NOMO-1 treated with DMSO at 0.1 percent for 48 hours (cell line): ENCODE measurements around the gene RRAD.
A peak's percentile ranks its signal among the peaks of the same experiment; 100 is the strongest.

Experiments used
- DNase-seq: peaks from one replicate; lab custom pipeline; 2025; ENCODE audit not compliant: unreplicated experiment; lab: John Stamatoyannopoulos, UW

RRAD gene

DNA sequence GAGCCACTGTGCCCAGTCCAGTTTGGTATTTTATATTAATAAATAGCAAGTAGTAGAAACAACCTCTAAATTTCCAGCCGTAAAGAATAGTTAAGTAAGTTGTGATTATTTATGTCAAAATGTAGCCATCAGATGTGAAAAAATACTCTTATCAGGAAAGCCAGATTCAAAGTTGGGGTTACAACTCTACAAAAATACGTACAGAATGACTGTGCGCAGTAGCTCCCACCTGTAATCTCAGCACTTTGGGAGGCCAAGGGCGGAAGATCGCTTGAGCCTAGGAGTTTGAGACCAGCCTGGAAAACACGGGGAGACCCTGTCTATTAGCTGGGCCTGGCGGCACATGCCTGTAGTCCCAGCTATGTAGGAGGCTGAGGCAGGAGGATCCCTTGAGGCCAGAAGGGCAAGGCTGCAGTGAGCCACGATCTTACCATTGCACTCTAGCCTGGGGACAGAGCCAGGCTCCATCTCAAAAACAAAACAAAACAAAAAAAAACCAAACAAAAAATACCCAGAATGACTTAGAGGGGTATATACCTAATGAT, 43.3 kb downstream of the RRAD start:
- DNase-seq, result no peak

DNA sequence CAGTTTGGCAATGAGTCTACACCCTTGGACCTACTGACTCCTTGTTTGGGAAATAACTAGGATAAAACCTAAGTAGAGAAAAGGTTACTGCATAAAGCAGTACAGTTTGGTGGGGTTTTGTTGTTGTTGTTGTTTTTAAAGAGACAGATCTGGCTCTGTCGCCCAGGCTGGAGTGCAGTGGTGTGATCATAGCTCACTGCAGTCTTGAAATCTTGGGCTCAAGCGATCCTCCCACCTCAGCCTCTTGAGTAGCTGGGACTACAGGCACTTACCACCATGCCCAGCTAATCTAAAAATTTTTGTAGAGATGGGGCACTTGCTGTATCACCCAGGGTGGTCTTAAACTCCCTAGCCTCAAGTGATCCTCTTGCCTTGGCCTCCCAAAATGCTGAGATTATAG, 43.8 kb downstream of the RRAD start:
- no peak for DNase-seq

DNA sequence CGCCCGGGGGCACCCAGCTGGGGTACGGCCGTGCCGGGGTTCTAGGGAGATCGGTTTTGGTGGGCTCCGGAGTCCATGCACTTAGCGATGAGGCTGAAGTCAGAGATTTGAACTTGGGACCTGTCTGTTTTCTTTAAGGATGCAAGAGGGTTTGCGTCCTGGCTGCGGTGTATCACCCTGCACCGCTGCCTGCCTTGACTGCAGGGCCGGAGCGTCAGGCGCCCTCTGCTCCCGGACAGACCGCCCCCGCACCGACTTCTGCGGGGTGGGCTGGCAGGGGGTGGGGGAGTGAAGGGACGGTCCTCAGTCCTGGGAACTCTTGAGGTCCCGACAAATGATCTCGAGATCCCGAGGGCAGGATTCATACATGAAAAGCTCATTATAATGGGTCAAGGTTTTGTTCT, 44.3 kb downstream of the RRAD start:
- DNase-seq, result no peak

DNA sequence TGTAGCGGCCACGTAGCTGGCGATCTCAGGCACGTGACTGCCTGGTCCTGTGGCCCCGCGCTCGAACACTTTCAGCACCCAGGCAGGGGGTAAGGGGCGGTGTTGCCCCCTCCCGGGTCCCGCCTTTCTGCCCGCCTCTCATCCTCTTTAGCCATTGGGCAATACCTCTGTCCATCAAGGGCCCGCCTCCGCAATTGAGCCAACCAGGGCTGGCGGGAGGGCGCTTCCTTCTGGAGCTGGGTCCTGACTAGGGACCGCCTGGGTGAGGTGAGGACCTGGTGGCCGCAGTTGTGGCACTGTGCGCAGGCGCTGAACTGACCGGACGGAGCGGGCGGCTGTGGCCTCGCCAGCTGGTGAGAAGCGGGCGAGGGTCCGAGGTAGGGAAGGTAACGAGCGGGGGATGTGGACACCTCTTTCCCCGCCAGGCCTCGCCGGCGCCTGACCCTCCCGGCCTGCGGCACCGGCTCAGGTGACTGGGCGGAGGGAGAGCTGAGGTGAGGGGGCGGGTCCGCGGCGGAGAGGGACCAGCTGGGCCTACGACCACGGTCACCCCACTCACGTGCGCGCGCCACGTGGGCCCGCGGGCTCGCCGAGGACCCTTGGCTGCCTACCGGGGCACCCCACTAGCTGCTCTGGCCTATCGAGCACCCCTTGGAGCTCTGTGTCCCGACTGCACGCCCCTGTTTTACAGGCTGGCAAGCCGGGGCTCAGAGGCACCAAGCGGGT, 44.9 kb downstream of the RRAD start, which contains the start of gene PDP2:
TSS of gene PDP2 (plus strand) at position 228 of the 726 bp plus-strand sequence. CDS start 3,770 bp downstream, outside the sequence.
- DNase-seq, result peak; percentile 84

DNA sequence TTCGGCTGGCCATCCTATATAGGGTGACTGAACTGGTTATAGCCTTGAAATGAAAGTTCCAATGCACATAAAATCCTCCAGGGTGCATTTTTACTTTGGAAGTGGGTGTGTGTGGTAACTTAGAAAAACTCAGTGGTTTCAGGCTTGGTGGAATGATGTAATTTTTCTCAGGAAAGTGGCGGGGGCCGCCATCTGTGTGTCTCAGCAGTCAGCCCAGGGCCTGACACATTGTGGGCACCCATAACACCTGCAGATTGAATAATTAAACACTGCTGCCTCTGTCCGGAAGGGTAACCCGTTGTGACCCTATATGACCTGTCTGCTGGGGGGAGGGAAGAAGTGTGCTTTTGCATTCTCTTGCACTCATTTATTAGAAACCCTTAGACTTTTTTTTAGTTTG, 47.3 kb downstream of the RRAD start:
- DNase-seq, result peak; percentile 36

DNA sequence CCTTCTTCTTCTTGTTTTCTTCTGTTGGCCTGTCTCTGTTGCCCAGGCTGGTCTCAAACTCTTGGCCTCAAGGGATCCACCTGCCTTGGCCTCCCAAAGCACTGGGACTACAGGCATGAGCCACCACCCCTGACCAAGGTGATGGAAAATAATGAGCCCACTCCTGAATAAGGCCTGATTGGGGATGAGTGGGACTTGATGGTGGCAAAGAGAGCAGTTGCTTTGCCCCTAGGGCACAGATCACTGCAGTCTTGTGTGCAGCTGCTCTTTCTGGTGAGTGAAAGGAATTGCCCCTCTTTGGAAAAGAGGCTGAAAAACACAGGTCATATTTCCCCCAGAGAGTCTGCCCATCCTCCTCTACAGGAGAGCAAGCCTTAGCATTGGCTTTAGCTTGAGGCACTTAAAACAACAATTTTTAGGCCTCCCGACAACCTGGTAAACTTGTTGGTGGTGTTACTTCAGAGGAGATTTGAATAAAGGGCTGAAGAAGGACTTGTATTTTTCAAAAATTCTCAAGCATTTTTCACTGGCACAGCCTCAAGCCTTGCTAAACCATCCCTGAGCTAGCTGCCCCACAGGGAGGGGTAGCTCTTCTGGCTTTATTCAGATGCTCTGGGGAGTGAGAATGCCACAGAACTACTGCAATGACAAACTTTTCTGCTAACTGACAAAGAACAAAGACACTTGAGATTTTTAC, 51.1 kb downstream of the RRAD start:
- DNase-seq, result peak; percentile 13

DNA sequence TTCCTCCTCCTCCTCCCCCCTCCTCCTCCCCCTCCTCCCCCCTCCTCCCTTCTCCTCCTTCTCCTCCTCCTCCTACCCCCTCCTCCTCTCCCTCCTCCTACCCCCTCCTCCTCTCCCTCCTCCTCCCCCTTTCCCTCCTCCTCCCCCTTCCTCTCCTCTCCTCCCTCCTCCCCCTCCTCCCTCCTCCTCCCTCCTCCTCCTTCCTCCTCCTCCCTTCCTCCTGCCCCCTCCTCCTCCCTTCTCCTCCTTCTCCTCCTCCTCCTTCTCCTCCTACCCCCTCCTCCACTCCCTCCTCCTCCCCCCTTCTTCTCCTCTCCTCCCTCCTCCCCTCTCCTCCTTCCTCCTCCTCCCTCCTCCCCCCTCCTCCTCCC, 51.7 kb downstream of the RRAD start:
- DNase-seq, result no peak

DNA sequence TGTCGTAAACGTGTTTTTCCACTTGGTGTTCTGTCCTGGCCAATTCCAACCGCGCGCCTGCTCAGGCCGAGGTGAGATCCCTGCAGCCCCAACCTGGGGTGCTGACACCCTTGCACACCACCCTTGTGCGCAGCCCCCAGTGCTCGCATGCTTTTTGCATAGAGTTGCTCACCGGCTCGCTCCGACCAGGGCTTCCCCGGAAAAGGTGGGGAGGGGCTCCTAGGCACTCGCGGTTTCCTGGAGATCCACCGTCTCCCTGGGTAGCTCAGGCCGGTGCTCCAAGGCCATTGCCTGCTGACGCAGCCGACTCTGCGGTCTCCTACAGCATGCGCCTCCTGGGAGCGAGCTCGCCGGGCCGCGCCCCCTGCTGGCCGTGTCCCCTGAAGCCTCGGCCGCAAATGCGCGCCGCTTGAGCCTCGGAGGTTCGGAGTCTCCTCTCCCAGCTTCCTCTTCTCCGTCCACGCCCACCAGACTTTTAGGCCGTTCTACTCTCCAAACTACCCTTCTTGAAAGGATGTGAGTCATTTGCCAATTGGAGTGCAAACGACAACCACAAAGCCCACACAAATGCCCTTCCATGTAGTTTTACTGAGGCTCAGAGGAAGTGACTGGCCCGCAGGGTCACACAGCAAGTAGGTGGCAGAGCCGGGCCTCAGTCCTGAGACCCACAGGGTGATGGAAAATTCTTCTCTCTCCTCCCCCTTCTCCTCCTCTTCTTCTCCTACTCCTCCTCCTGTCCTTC, 52.2 kb downstream of the RRAD start:
- DNase-seq, result peak; percentile 100

DNA sequence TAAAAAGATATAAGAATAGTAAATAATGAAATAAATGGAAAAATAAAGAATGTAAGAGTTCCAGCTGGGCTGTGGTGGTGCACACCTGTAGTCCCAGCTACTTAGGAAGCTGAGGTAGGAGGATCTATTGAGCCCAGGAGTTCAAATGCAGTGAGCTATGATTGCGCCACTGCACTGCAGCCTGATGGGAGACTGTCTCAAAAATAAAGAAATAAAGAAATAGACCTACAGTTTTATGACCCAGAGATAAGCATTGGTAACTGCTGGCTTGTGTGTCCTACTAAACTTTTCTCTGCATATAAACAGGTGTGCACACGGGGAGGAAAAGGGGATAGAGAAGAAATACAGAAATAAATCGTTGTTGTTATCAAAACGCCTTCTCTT, 52.8 kb downstream of the RRAD start:
- DNase-seq, result no peak

DNA sequence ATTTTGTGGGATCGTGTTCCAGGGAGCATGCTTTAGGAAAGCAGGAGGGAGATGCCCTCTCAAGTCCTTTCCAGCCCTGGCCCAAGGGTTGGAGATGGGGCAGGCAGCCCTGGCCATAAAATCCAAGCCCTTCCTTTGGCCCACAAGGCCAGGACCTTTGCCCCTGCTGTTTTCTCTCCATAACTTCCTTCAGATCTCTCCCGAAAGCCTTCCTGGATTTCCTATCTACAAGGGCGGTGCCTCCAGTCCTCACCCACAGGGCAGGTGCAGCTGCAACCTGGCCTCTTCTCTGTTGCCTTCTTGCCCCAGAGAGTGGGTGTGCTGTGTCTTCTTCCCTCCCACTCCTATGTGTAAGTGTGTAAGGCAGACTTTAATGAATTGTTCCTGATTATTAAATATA, 53.5 kb downstream of the RRAD start:
- DNase-seq, result no peak
